Loucy (cell line): ENCODE data around the gene PCDHGB1.

ENCODE experiments used
- H2AFZ ChIP-seq: fragments of 200-600 bp; sonication (generic); 2 replicates; pipeline ENCODE4 v1.6.0; 2016; ENCODE audit warnings: antibody characterized with exemption, mild to moderate bottlenecking, low read length, moderate library complexity
- H3F3A ChIP-seq: fragments of 200-600 bp; 2 replicates; pipeline ENCODE4 v1.6.0; 2016; ENCODE audit warnings: antibody characterized with exemption, low read depth, mild to moderate bottlenecking
- H3K27me3 ChIP-seq: fragments of 200-600 bp; sonication (generic); 2 replicates; pipeline ENCODE4 v1.6.1; 2014; ENCODE audit warnings: low read length, mild to moderate bottlenecking; ENCODE audit not compliant: insufficient read depth, poor library complexity, severe bottlenecking
- H3K36me3 ChIP-seq: fragments of 200-600 bp; sonication (generic); 2 replicates; pipeline ENCODE4 v1.6.1; 2016; ENCODE audit warnings: low read length; ENCODE audit not compliant: insufficient read depth
- H3K4me1 ChIP-seq: fragments of 200-600 bp; sonication (generic); 2 replicates; pipeline ENCODE4 v1.5.1; 2014; ENCODE audit warnings: low read length, mild to moderate bottlenecking; ENCODE audit not compliant: insufficient read depth, poor library complexity, severe bottlenecking
- H3K4me2 ChIP-seq: fragments of 200-600 bp; sonication (generic); 2 replicates; pipeline ENCODE4 v1.6.0; 2014; ENCODE audit warnings: antibody characterized with exemption, low read length, low read depth, mild to moderate bottlenecking; ENCODE audit not compliant: poor library complexity, severe bottlenecking
- H3K4me3 ChIP-seq: fragments of 200-600 bp; sonication (generic); 2 replicates; pipeline ENCODE4 v1.5.1; 2014; ENCODE audit warnings: low read length, mild to moderate bottlenecking, mixed read lengths; ENCODE audit not compliant: poor library complexity, severe bottlenecking
- H3K79me2 ChIP-seq: fragments of 200-600 bp; sonication (generic); 2 replicates; pipeline ENCODE4 v1.6.1; 2014; ENCODE audit warnings: low read length; ENCODE audit not compliant: insufficient read depth
- H3K9ac ChIP-seq: fragments of 200-600 bp; sonication (generic); 2 replicates; pipeline ENCODE4 v1.6.0; 2014; ENCODE audit warnings: mild to moderate bottlenecking, low read depth, low read length, moderate library complexity; ENCODE audit not compliant: poor library complexity, severe bottlenecking
- H3K9me2 ChIP-seq: fragments of 200-600 bp; sonication (generic); replicated peaks from 2 replicates; pipeline ENCODE4 v1.6.1; 2016; ENCODE audit warnings: low read depth, low read length, mixed read lengths
- H3K9me3 ChIP-seq: fragments of 200-600 bp; sonication (generic); 2 replicates; pipeline ENCODE4 v1.6.1; 2014; ENCODE audit warnings: mild to moderate bottlenecking, antibody characterized with exemption, low read length, low read depth; ENCODE audit not compliant: insufficient read depth
- H4K20me1 ChIP-seq: fragments of 200-600 bp; sonication (generic); 2 replicates; pipeline ENCODE4 v1.6.0; 2014; ENCODE audit warnings: antibody characterized with exemption, low read length, mild to moderate bottlenecking; ENCODE audit not compliant: insufficient read depth, poor library complexity, severe bottlenecking
- CTCF ChIP-seq: fragments of 200-600 bp; sonication (generic); conservative IDR thresholded peaks from 2 replicates; pipeline ENCODE4 v1.5.1; 2014; ENCODE audit warnings: mild to moderate bottlenecking, antibody characterized with exemption, low read length
- EZH2phosphoT487 ChIP-seq: fragments of 200-600 bp; IDR thresholded peaks from 2 replicates; pipeline ENCODE4 v1.6.1; 2018; ENCODE audit warnings: antibody characterized with exemption, mild to moderate bottlenecking, moderate library complexity, borderline replicate concordance

The PCDHGB1 gene

GRCh38 chr5:141366016-141366896, 16.4 kb downstream of the PCDHGB1 start:
- no peaks in the 10 kb centered on the region; the same call in 1 of the 2 replicates for H3K9me3 ChIP-seq
- H3K4me2 ChIP-seq: no peak overlapping the region
- no peaks in the 10 kb centered on the region for H3K27me3 ChIP-seq

GRCh38 chr5:141369994-141370848, 20.3 kb downstream of the PCDHGB1 start, which contains the start of gene PCDHGB3:
PCDHGB3 (plus strand) TSS chr5:141370242; CDS start chr5:141370395, 153 bp downstream.
- Histone ChIP-seq H3K27me3 (no peaks in the 10 kb centered on the region), H3K9me2 (no peaks in the 10 kb centered on the region), H3K4me2 (no peak within 1 kb of the TSS), H3K4me3 (no peak within 1 kb of the TSS), H3F3A (no peaks in the 10 kb centered on the region), H3K79me2 (no peaks in the 10 kb centered on the region), H3K9ac (no peak within 1 kb of the TSS), H3K36me3 (no peaks in the 10 kb centered on the region), H3K9me3 (peaks cover 2% of the 10 kb centered on the region; the same call in 1 of the 2 replicates), H2AFZ (no peak within 1 kb of the TSS), H4K20me1 (no peaks in the 10 kb centered on the region), H3K4me1 (no peaks in the 10 kb centered on the region)
- TF ChIP-seq CTCF: no peak
- TF ChIP-seq EZH2phosphoT487: no peak

More at GRCh38 chr5:141366016-141366896, 16.4 kb downstream of the PCDHGB1 start:
- Histone ChIP-seq H3K9me2 (no peaks in the 10 kb centered on the region), H3K4me1 (no peaks in the 10 kb centered on the region), H2AFZ (no peak overlapping the region), H3K4me3 (no peak overlapping the region), H4K20me1 (no peaks in the 10 kb centered on the region), H3F3A (no peaks in the 10 kb centered on the region), H3K79me2 (no peaks in the 10 kb centered on the region), H3K9ac (no peak overlapping the region), H3K36me3 (no peaks in the 10 kb centered on the region)
- no peak for TF ChIP-seq EZH2phosphoT487

- Histone ChIP-seq H3F3A (no peaks in the 10 kb centered on the region), H3K79me2 (no peaks in the 10 kb centered on the region), H3K9me2 (no peaks in the 10 kb centered on the region), H2AFZ (no peak overlapping the region), H4K20me1 (no peaks in the 10 kb centered on the region), H3K27me3 (no peaks in the 10 kb centered on the region), H3K4me1 (no peaks in the 10 kb centered on the region), H3K4me3 (no peak overlapping the region), H3K4me2 (no peak overlapping the region), H3K36me3 (no peaks in the 10 kb centered on the region), H3K9ac (no peak overlapping the region), H3K9me3 (peaks cover 2% of the 10 kb centered on the region; the same call in 1 of the 2 replicates)
- TF ChIP-seq CTCF: no peak
- TF ChIP-seq EZH2phosphoT487: no peak
These were observed 21.9 kb downstream of the PCDHGB1 start for GRCh38 chr5:141371572-141372475.
